Endodermal cell (in vitro differentiated cells): Measurements from ENCODE around the gene ZNF507. TPM values are rescaled to one million over a fixed set of nuclear protein-coding genes. Genes with fewer than 3 reads are reported as not detected.

ENCODE experiments used
- DNase-seq: peaks from one replicate; pipeline ENCODE4 v3.0.0-alpha.2; 2017
- H3K27ac ChIP-seq: 2 replicates; pipeline ENCODE4 v1.5.1; 2013; ENCODE audit warnings: mild to moderate bottlenecking, low read depth, low read length, moderate library complexity
- H3K27me3 ChIP-seq: 2 replicates; pipeline ENCODE4 v1.6.1; 2013; ENCODE audit warnings: mild to moderate bottlenecking, low read length, moderate library complexity; ENCODE audit not compliant: insufficient read depth, control insufficient read depth, poor library complexity, severe bottlenecking
- H3K36me3 ChIP-seq: 2 replicates; pipeline ENCODE4 v1.7.0; 2013; ENCODE audit warnings: mild to moderate bottlenecking, low read length, moderate library complexity; ENCODE audit not compliant: control insufficient read depth, insufficient read depth
- H3K4me1 ChIP-seq: one replicate; pipeline ENCODE4 v1.7.0; 2013; ENCODE audit warnings: low read length; ENCODE audit not compliant: control insufficient read depth, insufficient read depth
- H3K4me3 ChIP-seq: 2 replicates; pipeline ENCODE4 v1.5.1; 2013; ENCODE audit warnings: mild to moderate bottlenecking, low read length, moderate library complexity
- H3K9ac ChIP-seq: 2 replicates; pipeline ENCODE4 v1.6.1; 2013; ENCODE audit warnings: mild to moderate bottlenecking, low read length, moderate library complexity; ENCODE audit not compliant: poor library complexity, severe bottlenecking; ENCODE audit errors: extremely low read depth
- H3K9me3 ChIP-seq: 2 replicates; pipeline ENCODE4 v1.6.1; 2013; ENCODE audit warnings: mild to moderate bottlenecking, low read length, moderate library complexity; ENCODE audit not compliant: control insufficient read depth
- H3K27ac Mint-ChIP-seq: 2 replicates; pipeline ENCODE4 v1.8.0; 2020; ENCODE audit warnings: mixed read lengths
- H3K27me3 Mint-ChIP-seq: 2 replicates; pipeline ENCODE4 v1.8.0; 2021; ENCODE audit warnings: mild to moderate bottlenecking, mixed read lengths; ENCODE audit not compliant: insufficient read depth
- H3K36me3 Mint-ChIP-seq: 2 replicates; pipeline ENCODE4 v1.8.0; 2020; ENCODE audit warnings: low read depth, mixed read lengths
- H3K4me1 Mint-ChIP-seq: 2 replicates; pipeline ENCODE4 v1.8.0; 2020; ENCODE audit warnings: mixed read lengths
- H3K4me3 Mint-ChIP-seq: 2 replicates; pipeline ENCODE4 v1.8.0; 2020; ENCODE audit warnings: mild to moderate bottlenecking, moderate library complexity, mixed read lengths
- H3K9me3 Mint-ChIP-seq: 2 replicates; pipeline ENCODE4 v1.8.0; 2020; ENCODE audit warnings: mild to moderate bottlenecking, mixed read lengths
- CTCF ChIP-seq: fragments of 200-600 bp; sonication (generic); conservative IDR thresholded peaks from 2 replicates; pipeline ENCODE4 v1.5.0; 2021; ENCODE audit warnings: antibody characterized with exemption, mild to moderate bottlenecking
- WGBS, 2 experiments: methylation state at CpG; one replicate each; pipeline versions ENCODE4 v1.1.5 to v1.1.7; 2013; ENCODE audit warnings: missing lambda C conversion rate in 2 of 2, mixed read lengths in 1 of 2; ENCODE audit not compliant: insufficient coverage in 1 of 2, insufficient read length in 1 of 2; 5-methylcytosine and 5-hydroxymethylcytosine counted together
- total RNA-seq, 2 donors: library from RNA; stranded (reverse); fragmentation: NEBNext Ultra II Directional in 1 of 2; extraction: Animal tissue kit (Norgen Biotek cat#: 25700) in 1 of 2; gene quantifications; 2 replicates in 1 of 2; 3 replicates in 1 of 2; pipeline ENCODE4 v1.2.1, GENCODE V29; 2021

ZNF507 gene
- total RNA-seq, 2 donors from 2014 or later = 28.0 to 32.5 TPM

GRCh38 chr19:32309711-32310390, 35.6 kb upstream of the ZNF507 start:
- no peak overlapping the region for H3K4me3 ChIP-seq
- no peak for DNase-seq
- H3K27me3 ChIP-seq = no peaks in the 10 kb centered on the region
- Mint-ChIP-seq H3K27ac (no peak overlapping the region), H3K36me3 (no peaks in the 10 kb centered on the region), H3K4me1 (no peaks in the 10 kb centered on the region), H3K9me3 (no peaks in the 10 kb centered on the region), H3K4me3 (no peak overlapping the region), H3K27me3 (no peaks in the 10 kb centered on the region)
- no peaks in the 10 kb centered on the region for H3K36me3 ChIP-seq
- H3K4me1 ChIP-seq = peaks cover 2% of the 10 kb centered on the region
- no peak for TF ChIP-seq CTCF
- no peak overlapping the region for H3K27ac ChIP-seq
- WGBS, 2 experiments = 91 to 92% methylated on average over 21 to 29 of the region's 29 CpGs
- no peaks in the 10 kb centered on the region for H3K9me3 ChIP-seq
- H3K9ac ChIP-seq = no peak overlapping the region

GRCh38 chr19:32311371-32311770, 34.0 kb upstream of the ZNF507 start:
- no peak overlapping the region for H3K4me3 ChIP-seq
- no peaks in the 10 kb centered on the region for H3K9me3 ChIP-seq
- no peaks in the 10 kb centered on the region for H3K4me1 Mint-ChIP-seq
- no peak overlapping the region for H3K27ac Mint-ChIP-seq
- TF ChIP-seq CTCF = no peak
- H3K4me1 ChIP-seq = peaks cover 2% of the 10 kb centered on the region
- H3K27me3 ChIP-seq = no peaks in the 10 kb centered on the region
- WGBS, 2 experiments = 93 to 95% methylated on average over 10 of the region's 10 CpGs
- H3K27me3 Mint-ChIP-seq = no peaks in the 10 kb centered on the region
- H3K4me3 Mint-ChIP-seq = no peak overlapping the region
- no peak overlapping the region for H3K9ac ChIP-seq
- no peak for DNase-seq
- H3K27ac ChIP-seq = no peak overlapping the region
- H3K36me3 ChIP-seq = no peaks in the 10 kb centered on the region
- no peaks in the 10 kb centered on the region for H3K9me3 Mint-ChIP-seq
- no peaks in the 10 kb centered on the region for H3K36me3 Mint-ChIP-seq

- no peak overlapping the region for H3K27ac Mint-ChIP-seq
- Histone ChIP-seq H3K27me3 (no peaks in the 10 kb centered on the region), H3K4me1 (peaks cover 2% of the 10 kb centered on the region), H3K9me3 (no peaks in the 10 kb centered on the region), H3K9ac (no peak overlapping the region), H3K27ac (peak overlapping the region; percentile 97), H3K4me3 (no peak overlapping the region), H3K36me3 (no peaks in the 10 kb centered on the region)
- peak; percentile 28 for DNase-seq
- WGBS, 2 experiments = 38 to 86% methylated on average over 1 to 5 of the region's 6 CpGs
- peaks cover 3% of the 10 kb centered on the region for H3K4me1 Mint-ChIP-seq
- H3K9me3 Mint-ChIP-seq = no peaks in the 10 kb centered on the region
- H3K4me3 Mint-ChIP-seq = no peak overlapping the region
- no peaks in the 10 kb centered on the region for H3K36me3 Mint-ChIP-seq
- no peak for TF ChIP-seq CTCF
- no peaks in the 10 kb centered on the region for H3K27me3 Mint-ChIP-seq
These were observed 31.7 kb upstream of the ZNF507 start for GRCh38 chr19:32313569-32314265.
